ENCODE results near the gene HSF2. TPM values are rescaled to one million over a fixed set of nuclear protein-coding genes. Genes with fewer than 3 reads are reported as not detected.
A peak's percentile ranks its signal among the peaks of the same experiment; 100 is the strongest.

Gene HSF2
- total and polyA plus RNA-seq, 10 of the 15 experiments (the other 5 are each of a cell fraction or from before 2014, with no cell fraction given) = 9.5 to 38.3 (median 16.8) TPM

DNA sequence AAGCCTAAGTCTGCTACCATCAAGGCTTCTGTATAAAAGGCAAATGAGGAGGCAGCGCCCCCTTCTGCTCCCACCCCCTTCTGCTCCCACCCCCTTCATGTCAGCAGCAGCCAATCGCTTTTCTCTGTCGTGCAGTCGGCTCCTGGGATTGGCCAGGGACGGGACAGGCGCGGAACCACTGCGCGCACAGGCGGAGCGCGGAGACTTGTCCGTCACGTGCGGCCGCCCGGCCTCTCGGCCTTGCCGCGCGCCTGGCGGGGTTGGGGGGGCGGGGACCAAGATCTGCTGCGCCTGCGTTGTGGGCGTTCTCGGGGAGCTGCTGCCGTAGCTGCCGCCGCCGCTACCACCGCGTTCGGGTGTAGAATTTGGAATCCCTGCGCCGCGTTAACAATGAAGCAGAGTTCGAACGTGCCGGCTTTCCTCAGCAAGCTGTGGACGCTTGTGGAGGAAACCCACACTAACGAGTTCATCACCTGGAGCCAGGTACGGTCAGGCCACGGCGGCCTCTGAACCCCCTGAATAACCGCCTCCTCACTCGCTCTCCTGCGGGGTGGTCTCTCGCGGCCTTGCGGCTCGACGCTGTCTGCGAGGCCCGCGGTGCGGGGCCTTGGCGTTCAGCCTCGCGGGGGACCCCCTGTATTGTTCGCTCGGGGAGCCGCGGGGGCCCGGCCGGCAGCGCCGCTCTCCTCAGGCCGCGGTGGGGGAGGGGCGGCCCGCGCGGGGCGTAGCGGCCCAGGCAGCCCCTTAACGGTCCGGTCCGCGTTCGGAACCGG is at the start of gene HSF2 (continued):
- TF ChIP-seq ZNF207 (IDR thresholded peaks at IDR 0.05; ENCODE audit: borderline replicate concordance) (0 out of 2 replicates have a peak, but pooled peaks have one; percentile 64), SUPT20H (IDR thresholded peaks at IDR 0.05; ENCODE audit: borderline replicate concordance, control insufficient read depth, low read depth, low read length) (no peak), SREBF2 (IDR thresholded peaks at IDR 0.05; ENCODE audit: low read length) (no peak), YY1 (IDR thresholded peaks at IDR 0.05; ENCODE audit: low read depth, low read length) (peak; percentile 23; the same call in 1 of the 2 replicates), RAD51 (IDR thresholded peaks at IDR 0.05) (0 out of 2 replicates have a peak, but pooled peaks have one; percentile 49), ASH2L (IDR thresholded peaks at IDR 0.05; ENCODE audit: borderline replicate concordance, low read depth) (peak; percentile 82; the same call in 1 of the 2 replicates), IKZF1 (conservative IDR thresholded peaks at IDR 0.05) (peak; percentile 58), ATF7 (IDR thresholded peaks at IDR 0.05; ENCODE audit: low read depth) (no peak), MYC (IDR thresholded peaks at IDR 0.05; ENCODE audit: insufficient read depth, insufficient read length, insufficient replicate concordance, low read length, severe bottlenecking) (no peak), BCL11A (IDR thresholded peaks at IDR 0.05; ENCODE audit: low read depth, low read length) (0 out of 2 replicates have a peak, but pooled peaks have one; percentile 34), ZNF622 (IDR thresholded peaks at IDR 0.05) (no peak), NBN (IDR thresholded peaks at IDR 0.05) (peak; percentile 31; the same call in 1 of the 2 replicates), MTA3 (IDR thresholded peaks at IDR 0.05; ENCODE audit: borderline replicate concordance, low read length) (no peak)
- TF ChIP-seq, protein P1, sequence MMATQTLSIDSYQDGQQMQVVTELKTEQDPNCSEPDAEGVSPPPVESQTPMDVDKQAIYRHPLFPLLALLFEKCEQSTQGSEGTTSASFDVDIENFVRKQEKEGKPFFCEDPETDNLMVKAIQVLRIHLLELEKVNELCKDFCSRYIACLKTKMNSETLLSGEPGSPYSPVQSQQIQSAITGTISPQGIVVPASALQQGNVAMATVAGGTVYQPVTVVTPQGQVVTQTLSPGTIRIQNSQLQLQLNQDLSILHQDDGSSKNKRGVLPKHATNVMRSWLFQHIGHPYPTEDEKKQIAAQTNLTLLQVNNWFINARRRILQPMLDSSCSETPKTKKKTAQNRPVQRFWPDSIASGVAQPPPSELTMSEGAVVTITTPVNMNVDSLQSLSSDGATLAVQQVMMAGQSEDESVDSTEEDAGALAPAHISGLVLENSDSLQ (IDR thresholded peaks at IDR 0.05) = peak; percentile 83
- TF ChIP-seq, protein P2, sequence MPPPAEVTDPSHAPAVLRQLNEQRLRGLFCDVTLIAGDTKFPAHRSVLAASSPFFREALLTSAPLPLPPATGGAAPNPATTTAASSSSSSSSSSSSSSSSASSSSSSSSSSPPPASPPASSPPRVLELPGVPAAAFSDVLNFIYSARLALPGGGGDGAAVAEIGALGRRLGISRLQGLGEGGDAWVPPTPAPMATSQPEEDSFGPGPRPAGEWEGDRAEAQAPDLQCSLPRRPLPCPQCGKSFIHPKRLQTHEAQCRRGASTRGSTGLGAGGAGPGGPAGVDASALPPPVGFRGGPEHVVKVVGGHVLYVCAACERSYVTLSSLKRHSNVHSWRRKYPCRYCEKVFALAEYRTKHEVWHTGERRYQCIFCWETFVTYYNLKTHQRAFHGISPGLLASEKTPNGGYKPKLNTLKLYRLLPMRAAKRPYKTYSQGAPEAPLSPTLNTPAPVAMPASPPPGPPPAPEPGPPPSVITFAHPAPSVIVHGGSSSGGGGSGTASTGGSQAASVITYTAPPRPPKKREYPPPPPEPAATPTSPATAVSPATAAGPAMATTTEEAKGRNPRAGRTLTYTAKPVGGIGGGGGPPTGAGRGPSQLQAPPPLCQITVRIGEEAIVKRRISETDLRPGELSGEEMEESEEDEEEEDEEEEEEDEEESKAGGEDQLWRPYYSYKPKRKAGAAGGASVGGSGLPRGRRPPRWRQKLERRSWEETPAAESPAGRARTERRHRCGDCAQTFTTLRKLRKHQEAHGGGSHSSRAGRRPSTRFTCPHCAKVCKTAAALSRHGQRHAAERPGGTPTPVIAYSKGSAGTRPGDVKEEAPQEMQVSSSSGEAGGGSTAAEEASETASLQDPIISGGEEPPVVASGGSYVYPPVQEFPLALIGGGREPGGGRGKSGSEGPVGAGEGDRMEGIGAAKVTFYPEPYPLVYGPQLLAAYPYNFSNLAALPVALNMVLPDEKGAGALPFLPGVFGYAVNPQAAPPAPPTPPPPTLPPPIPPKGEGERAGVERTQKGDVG (CRISPR knock-in tag; IDR thresholded peaks at IDR 0.05) = no peak
- TF ChIP-seq, protein P3, sequence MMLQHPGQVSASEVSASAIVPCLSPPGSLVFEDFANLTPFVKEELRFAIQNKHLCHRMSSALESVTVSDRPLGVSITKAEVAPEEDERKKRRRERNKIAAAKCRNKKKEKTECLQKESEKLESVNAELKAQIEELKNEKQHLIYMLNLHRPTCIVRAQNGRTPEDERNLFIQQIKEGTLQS (IDR thresholded peaks at IDR 0.05; ENCODE audit: borderline replicate concordance, extremely low read depth, low read depth, low read length) = 0 out of 2 replicates have a peak, but pooled peaks have one; percentile 46
- TF ChIP-seq, protein P4, sequence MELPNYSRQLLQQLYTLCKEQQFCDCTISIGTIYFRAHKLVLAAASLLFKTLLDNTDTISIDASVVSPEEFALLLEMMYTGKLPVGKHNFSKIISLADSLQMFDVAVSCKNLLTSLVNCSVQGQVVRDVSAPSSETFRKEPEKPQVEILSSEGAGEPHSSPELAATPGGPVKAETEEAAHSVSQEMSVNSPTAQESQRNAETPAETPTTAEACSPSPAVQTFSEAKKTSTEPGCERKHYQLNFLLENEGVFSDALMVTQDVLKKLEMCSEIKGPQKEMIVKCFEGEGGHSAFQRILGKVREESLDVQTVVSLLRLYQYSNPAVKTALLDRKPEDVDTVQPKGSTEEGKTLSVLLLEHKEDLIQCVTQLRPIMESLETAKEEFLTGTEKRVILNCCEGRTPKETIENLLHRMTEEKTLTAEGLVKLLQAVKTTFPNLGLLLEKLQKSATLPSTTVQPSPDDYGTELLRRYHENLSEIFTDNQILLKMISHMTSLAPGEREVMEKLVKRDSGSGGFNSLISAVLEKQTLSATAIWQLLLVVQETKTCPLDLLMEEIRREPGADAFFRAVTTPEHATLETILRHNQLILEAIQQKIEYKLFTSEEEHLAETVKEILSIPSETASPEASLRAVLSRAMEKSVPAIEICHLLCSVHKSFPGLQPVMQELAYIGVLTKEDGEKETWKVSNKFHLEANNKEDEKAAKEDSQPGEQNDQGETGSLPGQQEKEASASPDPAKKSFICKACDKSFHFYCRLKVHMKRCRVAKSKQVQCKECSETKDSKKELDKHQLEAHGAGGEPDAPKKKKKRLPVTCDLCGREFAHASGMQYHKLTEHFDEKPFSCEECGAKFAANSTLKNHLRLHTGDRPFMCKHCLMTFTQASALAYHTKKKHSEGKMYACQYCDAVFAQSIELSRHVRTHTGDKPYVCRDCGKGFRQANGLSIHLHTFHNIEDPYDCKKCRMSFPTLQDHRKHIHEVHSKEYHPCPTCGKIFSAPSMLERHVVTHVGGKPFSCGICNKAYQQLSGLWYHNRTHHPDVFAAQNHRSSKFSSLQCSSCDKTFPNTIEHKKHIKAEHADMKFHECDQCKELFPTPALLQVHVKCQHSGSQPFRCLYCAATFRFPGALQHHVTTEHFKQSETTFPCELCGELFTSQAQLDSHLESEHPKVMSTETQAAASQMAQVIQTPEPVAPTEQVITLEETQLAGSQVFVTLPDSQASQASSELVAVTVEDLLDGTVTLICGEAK (IDR thresholded peaks at IDR 0.05; ENCODE audit: borderline replicate concordance) = no peak
- TF ChIP-seq, protein P5, sequence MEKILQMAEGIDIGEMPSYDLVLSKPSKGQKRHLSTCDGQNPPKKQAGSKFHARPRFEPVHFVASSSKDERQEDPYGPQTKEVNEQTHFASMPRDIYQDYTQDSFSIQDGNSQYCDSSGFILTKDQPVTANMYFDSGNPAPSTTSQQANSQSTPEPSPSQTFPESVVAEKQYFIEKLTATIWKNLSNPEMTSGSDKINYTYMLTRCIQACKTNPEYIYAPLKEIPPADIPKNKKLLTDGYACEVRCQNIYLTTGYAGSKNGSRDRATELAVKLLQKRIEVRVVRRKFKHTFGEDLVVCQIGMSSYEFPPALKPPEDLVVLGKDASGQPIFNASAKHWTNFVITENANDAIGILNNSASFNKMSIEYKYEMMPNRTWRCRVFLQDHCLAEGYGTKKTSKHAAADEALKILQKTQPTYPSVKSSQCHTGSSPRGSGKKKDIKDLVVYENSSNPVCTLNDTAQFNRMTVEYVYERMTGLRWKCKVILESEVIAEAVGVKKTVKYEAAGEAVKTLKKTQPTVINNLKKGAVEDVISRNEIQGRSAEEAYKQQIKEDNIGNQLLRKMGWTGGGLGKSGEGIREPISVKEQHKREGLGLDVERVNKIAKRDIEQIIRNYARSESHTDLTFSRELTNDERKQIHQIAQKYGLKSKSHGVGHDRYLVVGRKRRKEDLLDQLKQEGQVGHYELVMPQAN (conservative IDR thresholded peaks at IDR 0.05) = peak; percentile 76
